Fibroblast of gingiva (primary cell): ENCODE measurements around the gene HNRNPM.
"Not testable (repeated sequence)": the region's sequence is repeated elsewhere in the genome, so short reads cannot be mapped to it uniquely, and the experiment has no call there.

Experiments
- DNase-seq: peaks from one replicate; pipeline ENCODE4 v3.0.0-alpha.2; 2011; ENCODE audit warnings: low read depth

Gene HNRNPM, protein sequence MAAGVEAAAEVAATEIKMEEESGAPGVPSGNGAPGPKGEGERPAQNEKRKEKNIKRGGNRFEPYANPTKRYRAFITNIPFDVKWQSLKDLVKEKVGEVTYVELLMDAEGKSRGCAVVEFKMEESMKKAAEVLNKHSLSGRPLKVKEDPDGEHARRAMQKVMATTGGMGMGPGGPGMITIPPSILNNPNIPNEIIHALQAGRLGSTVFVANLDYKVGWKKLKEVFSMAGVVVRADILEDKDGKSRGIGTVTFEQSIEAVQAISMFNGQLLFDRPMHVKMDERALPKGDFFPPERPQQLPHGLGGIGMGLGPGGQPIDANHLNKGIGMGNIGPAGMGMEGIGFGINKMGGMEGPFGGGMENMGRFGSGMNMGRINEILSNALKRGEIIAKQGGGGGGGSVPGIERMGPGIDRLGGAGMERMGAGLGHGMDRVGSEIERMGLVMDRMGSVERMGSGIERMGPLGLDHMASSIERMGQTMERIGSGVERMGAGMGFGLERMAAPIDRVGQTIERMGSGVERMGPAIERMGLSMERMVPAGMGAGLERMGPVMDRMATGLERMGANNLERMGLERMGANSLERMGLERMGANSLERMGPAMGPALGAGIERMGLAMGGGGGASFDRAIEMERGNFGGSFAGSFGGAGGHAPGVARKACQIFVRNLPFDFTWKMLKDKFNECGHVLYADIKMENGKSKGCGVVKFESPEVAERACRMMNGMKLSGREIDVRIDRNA

GRCh38 chr19:8444677-8445487 lies at the start of gene HNRNPM:
HNRNPM (plus strand) TSS chr19:8444975; CDS start chr19:8444999, 24 bp downstream.
- peak; percentile 96 for DNase-seq

DNA sequence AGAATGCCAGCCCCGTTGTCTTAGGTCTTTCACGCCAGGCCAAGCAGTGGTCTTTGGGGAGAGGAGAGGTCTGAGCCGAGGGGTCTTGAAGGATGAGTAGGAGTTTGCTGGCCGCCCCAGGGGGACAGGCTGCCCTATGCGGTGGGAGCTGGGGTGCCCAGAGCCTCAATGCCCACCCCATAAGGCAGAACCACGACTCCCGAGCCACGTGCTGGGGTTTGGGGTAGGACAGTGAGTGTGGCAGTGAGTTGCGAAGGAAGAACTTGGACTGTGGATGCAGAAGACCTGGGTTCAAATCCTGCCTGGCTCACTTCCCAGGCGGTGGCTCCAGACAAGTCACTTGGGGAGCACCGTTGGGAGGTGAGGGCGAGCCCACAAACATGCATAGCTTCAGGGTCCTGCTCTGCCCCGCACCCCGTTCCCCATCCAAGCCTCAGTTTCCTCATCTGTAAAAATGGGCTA lies 49.1 kb upstream of the HNRNPM start:
- DNase-seq: no peak

DNA sequence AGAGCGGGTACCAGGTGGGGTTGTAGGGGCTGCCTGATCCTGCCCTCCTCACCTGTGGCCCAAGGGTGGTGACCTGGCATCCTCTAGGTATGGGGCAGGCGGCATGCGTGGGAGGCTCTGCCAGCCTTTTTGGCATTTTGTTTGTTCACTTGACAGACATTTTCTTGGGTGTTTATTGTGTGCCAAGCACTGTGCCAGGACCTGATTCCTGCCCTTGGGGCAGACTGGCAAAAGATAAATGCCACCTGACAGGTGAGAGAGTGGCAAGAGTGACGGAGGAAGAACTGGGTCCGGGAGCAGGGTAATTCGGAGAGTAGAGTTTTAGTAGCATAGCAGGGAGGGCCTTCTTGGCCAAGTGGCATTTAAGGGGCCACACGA lies 48.6 kb upstream of the HNRNPM start:
- no peak for DNase-seq

DNA sequence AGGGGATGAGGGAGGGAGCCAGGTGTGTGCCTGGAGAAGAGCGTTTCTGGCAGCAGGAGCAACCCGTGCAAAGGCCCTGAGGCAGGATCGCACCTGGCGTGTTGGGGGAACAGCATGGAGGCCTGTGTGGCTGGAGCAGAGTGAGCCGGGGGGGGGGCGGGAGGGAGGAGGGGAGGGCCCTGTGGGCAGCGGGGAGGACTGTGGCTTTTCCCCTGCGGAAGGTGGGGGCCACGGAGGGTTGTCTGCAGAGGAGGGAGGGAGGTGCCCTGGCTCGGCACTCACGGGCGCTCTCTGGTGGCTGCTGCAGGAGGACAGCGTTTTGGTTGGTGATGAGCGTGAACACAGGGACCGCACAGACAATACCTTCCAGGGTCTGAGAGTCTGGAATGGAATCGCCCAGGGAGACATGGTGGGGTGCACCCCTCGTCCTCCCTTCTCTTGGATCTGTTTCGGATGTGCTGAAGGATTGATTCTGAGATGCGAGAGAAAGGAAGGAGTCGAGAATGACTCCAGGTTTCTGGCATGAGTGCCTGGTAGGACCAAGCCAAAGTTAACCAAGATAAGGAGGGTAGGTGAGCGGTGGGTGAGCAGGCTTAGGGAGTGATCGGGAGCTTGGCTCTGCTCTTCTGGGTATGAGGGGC lies 48.1 kb upstream of the HNRNPM start:
- peak; percentile 37 for DNase-seq

GRCh38 chr19:8397271-8397670 lies 47.5 kb upstream of the HNRNPM start:
- DNase-seq: no peak

- no peak for DNase-seq
Observed at GRCh38 chr19:8397746-8398310, 46.9 kb upstream of the HNRNPM start.

GRCh38 chr19:8398311-8398771 lies 46.4 kb upstream of the HNRNPM start:
- no peak for DNase-seq

GRCh38 chr19:8399681-8400188 lies 45.0 kb upstream of the HNRNPM start:
- DNase-seq: no peak

GRCh38 chr19:8401981-8402411 lies 42.8 kb upstream of the HNRNPM start:
- no peak for DNase-seq

- no peak for DNase-seq
Observed at GRCh38 chr19:8403098-8403819, 41.5 kb upstream of the HNRNPM start.

DNA sequence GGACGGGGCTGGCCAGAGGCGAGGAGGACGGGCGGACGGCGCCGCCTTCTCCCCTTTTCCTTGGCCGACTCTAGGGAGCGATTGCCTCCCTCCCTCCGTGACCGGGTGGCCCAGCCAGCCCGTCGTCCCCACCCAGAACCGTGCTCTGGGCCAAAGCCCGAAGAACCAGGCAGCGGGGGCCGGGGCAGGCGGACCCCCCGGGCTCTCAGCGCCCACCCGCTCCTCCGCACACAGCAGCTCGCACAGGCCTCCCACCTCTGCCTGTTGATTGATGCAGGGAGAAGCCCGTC lies 41.0 kb upstream of the HNRNPM start:
- DNase-seq: no peak

DNA sequence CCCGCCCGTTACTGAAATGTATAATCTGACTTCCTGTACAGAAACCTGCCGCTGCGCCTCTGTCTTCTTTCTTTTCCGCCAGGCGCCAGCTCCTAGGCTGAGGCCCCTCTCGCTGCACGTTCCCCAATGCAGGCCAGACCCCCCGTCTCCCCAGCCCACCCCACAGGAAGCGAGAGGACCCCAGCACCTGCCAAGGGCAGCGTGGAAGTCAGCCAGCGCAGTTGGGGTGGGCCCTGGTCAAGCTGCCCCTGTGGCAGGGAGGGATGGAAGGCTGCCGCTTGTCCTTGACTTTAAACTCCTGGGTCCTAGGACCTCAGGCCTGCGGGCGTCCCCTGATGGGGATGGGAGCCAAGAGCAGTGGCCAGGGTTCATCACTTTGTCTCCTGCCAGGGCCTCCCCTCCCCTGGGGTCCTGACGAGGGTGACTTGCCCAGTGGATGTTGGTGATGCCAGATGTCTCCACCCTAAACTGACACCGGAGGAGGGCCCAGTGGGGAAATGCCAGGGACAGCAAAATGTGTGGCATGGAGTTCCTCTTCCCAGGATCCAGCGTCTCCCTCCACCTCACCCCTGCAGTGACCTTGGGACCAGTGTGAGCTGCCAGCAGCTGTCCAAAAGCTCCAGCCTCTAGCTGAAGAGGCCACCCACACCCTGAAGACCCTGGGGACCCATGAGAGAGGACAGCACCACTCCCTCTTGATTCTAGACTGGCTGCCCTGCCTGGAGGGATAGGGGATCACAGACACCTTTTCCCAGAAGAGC lies 40.2 kb upstream of the HNRNPM start:
- DNase-seq: no peak

DNA sequence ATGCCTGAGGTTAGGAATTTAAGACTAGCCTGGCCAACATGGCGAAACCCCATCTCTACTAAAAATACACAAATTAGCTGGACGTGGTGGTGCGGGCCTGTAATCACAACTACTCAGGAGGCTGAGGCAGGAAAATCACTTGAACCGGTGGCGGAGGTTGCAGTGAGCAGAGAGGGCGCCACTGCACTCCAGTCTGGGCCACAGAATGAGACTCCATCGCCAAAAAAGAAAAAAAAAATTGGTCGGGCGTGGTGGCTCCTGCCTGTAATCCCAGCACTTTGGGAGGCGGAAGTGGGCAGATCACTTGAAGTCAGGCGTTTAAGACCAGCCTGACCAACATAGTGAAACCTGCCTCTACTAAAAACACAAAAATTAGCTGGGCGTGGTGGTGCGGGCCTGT lies 34.1 kb upstream of the HNRNPM start:
- DNase-seq: not testable (repeated sequence)

- peak; percentile 96 for DNase-seq
Observed at GRCh38 chr19:8412783-8413628, 31.8 kb upstream of the HNRNPM start, which contains the start of gene MARCHF2. MARCHF2 (plus strand) TSS chr19:8413305; CDS start chr19:8421841, 8,536 bp downstream.

DNA sequence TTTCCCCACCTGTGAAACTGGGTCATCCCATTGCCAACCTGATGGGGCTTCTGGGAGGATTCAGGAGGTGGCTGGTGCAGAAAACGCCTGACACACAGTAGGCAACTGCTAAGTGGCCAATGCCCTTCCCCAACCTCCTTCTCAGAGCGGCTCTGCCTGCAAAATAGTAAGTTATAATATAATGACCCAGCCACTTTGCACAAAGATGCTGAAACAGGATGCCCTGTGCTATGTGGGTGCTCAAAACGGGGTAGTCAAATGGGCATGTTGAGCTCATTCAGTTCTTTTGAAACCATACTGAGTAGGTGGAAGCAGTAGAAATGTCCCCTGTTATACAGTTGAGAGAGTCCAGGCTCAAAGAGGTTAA lies 31.2 kb upstream of the HNRNPM start:
- no peak for DNase-seq

- DNase-seq: no peak
Observed at GRCh38 chr19:8416796-8417195, 28.0 kb upstream of the HNRNPM start.

GRCh38 chr19:8421484-8422461 lies 23.0 kb upstream of the HNRNPM start:
- DNase-seq: no peak

- peak; percentile 98 for DNase-seq
Observed at GRCh38 chr19:8423817-8424223, 21.0 kb upstream of the HNRNPM start.
